Suppressor macrophage treated with lipopolysaccharide for 4 hours (primary cell): ENCODE measurements around the gene OPCML.

Experiments
- DNase-seq: peaks from one replicate; pipeline ENCODE4 v3.0.0-alpha.2; 2020

OPCML gene

GRCh38 chr11:133271871-133272776 lies 260.2 kb downstream of the OPCML start:
- DNase-seq: no peak

- no peak for DNase-seq
Measured at GRCh38 chr11:133271206-133271605, 261.1 kb downstream of the OPCML start.

DNA sequence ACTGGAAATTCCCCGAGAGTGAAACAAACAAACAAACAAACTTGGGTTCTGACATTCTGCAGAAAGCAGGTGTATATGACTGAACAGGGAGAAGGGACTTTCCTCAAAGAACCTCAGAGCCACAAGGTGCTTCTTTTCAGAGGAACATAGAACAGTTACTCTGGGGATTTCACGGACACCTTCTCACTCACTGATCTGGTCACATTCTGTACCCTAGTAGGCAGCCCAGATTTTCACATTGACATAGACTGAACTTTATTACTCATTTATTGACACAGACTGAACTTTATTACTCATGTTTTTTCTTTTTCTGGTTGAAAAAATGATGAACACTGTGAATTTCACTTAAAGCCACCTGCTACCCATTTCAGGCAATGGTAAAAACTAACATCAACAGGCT lies 263.0 kb downstream of the OPCML start:
- DNase-seq: no peak

GRCh38 chr11:133266986-133267385 lies 265.3 kb downstream of the OPCML start:
- no peak for DNase-seq

DNA sequence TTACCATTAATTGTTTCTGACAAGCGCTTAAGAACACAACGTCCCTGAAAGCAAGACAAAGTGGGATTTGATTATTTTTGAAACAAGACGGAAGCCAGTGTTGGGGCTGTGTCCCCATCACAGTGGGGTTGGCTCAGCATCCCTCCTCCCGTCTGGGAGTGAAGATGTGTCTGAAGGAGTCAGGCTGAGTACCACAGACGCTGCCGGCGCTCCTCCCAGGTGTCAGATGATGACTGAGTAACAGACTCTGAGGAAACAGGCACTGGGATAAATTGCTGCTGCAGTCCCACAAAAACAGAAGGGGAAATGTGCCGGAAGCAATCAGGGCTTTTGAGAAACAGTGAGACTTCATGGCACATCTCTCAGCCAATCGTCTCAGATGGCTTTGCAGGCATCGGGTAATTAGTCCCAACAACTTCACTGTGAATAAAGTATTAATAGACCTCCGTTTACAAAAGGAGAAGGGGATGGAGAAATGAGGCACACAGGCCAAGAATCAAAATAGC lies 266.7 kb downstream of the OPCML start:
- DNase-seq: no peak

DNA sequence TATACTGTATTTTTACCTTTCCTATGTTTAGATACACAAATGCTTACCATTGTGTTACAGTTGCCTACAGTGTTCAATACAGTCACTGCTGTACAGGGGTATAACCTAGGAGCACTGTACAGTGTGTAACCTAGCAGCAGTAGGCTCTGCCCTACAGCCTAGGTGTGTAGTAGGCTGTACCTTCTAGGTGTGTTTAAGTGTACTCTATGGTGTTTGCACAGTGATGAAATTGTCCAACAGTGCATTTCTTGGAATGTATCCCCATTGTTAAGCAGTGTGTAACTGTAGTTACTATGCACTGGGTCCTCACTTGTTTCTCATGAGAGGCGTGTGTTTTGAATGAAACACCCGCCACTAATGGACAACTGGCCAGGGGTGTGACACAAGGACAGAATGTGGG lies 269.0 kb downstream of the OPCML start:
- DNase-seq: no peak

GRCh38 chr11:133258751-133259150 lies 273.6 kb downstream of the OPCML start:
- no peak for DNase-seq

DNA sequence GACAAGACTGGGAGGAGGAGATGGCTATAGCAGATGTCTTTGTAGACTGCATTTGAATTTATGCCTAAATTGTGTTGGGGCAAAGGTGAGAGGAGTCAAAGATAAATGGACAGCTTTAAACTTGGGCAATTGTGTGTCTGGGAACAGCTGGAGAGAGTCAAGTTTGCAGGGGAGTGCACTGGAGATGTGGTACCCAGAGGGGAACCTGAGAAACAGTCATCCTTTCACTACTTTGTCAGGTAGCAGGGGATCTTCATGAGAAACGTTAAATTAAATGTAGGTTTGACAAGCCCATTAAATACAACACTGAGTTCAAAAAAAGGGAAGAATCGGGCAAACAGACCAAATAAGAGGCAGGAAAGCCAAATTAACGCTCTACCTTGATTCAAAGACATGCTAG lies 277.7 kb downstream of the OPCML start:
- DNase-seq: no peak

GRCh38 chr11:133253570-133253969 lies 278.7 kb downstream of the OPCML start:
- DNase-seq: no peak

- no peak for DNase-seq
Measured at GRCh38 chr11:133251841-133252240, 280.5 kb downstream of the OPCML start.

GRCh38 chr11:133249530-133249929 lies 282.8 kb downstream of the OPCML start:
- DNase-seq: no peak

DNA sequence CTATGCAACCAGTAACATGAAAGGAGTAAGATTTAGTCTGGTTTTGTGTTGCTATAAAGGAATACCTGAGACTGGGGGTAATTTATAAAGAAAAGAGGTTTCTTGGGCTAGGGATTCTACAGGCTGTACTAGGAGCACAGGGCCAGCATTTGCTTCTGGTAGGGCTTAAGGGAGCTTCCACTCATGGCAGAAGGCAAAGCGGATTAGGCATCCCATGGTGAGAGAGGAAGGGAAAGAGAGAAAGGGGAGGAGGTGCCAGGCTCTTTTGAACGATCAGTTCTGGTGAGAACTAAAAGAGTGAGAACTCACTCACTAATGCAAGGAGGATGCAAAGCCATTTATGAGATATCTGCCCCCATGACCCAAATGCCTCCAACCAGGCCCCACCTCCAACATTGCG lies 283.2 kb downstream of the OPCML start:
- DNase-seq: no peak

DNA sequence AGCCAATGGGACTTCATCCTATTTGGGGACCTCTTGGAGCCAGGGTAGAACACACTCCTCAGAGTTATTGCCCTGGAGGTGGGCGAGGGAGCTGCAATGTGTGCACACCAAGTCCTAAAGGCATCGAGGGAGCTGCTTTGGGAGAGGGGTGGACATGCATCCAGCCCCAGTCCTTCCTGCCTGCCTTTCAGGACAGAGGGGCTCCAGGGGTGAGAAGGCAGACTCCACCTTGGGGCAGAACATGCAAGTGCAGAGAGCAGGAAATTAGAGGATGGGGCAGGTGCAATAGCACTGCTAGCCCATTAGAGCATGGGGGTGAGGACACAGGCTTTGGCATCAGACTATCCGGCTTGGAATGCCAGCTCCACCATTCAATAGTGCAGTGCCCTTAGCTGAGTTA lies 288.5 kb downstream of the OPCML start:
- no peak for DNase-seq

DNA sequence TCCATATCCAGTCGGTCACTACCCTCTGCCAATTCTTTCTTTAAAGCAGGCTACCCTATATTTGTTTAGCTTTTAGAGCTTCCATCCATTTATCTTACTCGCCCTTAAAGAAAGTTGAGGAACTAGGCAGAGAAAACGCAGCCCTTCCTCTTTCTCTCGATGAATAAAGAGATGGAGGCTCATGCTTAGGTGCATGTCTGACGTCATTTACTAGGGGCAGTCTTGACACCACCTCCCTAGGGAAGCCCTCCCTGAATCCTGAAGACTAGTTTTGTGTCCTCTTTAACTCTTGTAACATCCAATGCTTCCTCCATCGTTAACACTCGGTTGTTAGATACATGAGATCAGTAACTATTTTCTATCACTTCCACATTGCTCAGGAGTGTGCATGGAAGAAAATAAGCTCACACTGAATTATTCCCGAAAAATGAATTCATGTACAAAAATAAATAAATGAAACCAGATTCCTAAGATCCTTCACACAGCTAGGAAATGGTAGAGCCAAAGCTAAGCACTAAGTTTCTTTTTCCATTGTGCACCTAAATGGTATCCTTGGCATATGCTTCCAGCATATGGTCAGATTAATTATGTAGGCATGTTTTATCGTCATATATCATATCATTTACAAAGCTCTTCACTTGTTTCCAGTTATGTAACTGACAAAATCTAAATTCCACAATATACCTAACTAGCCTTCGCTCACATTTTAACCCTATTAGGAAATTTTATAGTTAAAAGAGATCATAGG lies 291.2 kb downstream of the OPCML start:
- no peak for DNase-seq

GRCh38 chr11:133239575-133239974 lies 292.7 kb downstream of the OPCML start:
- no peak for DNase-seq

DNA sequence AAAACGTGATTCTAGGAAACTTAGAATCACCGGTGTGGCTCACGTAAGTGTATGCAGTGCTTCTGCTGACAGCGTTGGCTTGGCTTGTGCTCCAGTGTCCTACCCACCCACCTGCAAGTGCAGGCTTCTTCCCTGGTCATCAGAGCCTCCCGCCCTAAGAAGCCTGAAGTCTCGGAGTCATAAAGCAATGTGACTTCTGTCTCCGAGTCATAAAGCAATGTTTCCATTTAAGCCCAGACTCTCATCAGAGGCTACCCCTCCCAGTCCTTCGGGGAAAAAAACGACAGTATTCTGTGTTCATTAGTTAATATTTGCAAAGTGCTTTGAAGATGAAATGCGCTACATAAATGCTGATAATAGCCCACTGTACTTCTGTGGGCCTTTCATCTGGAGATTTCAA lies 293.8 kb downstream of the OPCML start:
- no peak for DNase-seq

DNA sequence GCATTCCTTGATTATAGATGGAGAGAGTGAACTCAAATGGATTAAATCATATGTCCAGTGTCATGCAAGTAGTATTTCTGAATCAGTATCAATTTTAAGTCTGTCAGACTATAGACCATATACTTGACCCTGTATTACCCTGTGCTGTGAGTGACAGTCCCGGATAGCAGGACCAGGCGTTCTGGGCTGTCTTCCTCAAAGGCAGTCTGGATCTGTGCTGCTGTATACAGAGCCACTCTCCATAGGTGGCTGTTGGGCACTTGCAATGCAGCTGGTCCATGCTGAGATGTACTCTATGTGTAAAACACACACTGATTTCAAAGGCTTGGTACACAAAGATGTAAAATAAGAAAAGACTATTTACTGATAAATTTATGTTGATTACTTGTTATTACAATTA lies 294.3 kb downstream of the OPCML start:
- no peak for DNase-seq

GRCh38 chr11:133235381-133235780 lies 296.9 kb downstream of the OPCML start:
- no peak for DNase-seq

DNA sequence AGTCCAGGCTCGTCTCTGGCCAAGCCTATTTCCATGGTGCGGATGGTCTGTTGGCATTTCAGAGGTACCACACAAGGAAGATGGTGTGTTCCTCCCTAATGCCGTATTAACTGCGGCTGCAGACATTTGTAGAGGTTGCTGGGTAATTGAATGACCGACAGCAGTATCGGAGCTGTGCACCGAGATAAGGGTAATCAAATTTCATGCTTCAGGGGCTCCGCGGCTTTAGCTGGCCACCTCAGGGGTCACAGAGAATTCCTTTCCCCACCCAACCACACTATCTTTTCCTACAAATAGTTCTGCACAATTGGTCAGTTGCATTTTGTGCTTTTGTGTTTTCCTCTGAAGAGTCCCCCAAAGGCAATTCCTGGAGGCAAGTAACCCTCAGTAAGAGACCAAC lies 297.4 kb downstream of the OPCML start:
- DNase-seq: no peak

DNA sequence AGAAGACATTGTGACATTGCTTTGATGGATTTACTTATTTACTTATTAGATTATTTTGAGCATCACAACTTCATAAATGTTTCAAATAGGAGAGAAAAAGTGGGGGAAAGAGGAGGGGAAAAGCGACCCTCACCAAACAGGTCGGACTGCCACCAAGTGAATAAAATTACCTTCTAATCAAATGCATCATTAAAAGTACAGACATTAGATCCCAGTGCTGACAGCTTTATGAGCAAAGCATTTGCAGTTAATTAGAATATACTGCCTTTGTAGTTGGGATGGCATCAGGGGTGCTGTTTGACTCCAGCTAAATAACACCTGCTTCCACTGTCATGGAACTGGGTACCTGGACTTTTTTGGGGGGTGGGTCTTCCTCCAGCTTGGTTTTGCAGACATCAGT lies 299.6 kb downstream of the OPCML start:
- no peak for DNase-seq

- DNase-seq: no peak
Measured at GRCh38 chr11:133230431-133230830, 301.9 kb downstream of the OPCML start.

- DNase-seq: no peak
Measured at GRCh38 chr11:133228471-133229329, 303.6 kb downstream of the OPCML start.

- DNase-seq: no peak
Measured at GRCh38 chr11:133227632-133228111, 304.6 kb downstream of the OPCML start.
